ENCODE data around the gene LRP5.
"Not testable (repeated sequence)": the region's sequence is repeated elsewhere in the genome, so short reads cannot be mapped to it uniquely, and the experiment has no call there.

GRCh38 chr11:68475626-68476025 is 163.2 kb downstream of the LRP5 start:
- TF ChIP-seq POLR2A, CTCF (IDR thresholded peaks at IDR 0.05): not testable (repeated sequence)
